GM12874 (cell line): Measurements from ENCODE around the gene RMND5B.

Experiments used
- CTCF ChIP-seq: IDR thresholded peaks from 2 replicates; pipeline ENCODE4 v1.5.1; 2011; ENCODE audit warnings: low read depth, mild to moderate bottlenecking, control low read depth, low read length, moderate library complexity; ENCODE audit not compliant: insufficient read depth

Gene RMND5B

GRCh38 chr5:178189433-178189832 lies 58.6 kb downstream of the RMND5B start:
- no peak for TF ChIP-seq CTCF

- no peak for TF ChIP-seq CTCF
These were observed 60.8 kb downstream of the RMND5B start for GRCh38 chr5:178191661-178192060.

- TF ChIP-seq CTCF, result no peak
These were observed 61.4 kb downstream of the RMND5B start for GRCh38 chr5:178192244-178192643.

GRCh38 chr5:178192787-178193186 lies 62.0 kb downstream of the RMND5B start:
- TF ChIP-seq CTCF, result no peak

- no peak for TF ChIP-seq CTCF
These were observed 62.5 kb downstream of the RMND5B start for GRCh38 chr5:178193251-178193809.

- no peak for TF ChIP-seq CTCF
These were observed 63.2 kb downstream of the RMND5B start for GRCh38 chr5:178194026-178194425.

- no peak for TF ChIP-seq CTCF
These were observed 65.5 kb downstream of the RMND5B start for GRCh38 chr5:178196281-178196812.
